OCI-LY3 (cell line): Measurements from ENCODE around the gene EDDM3A.
"Not testable (repeated sequence)": the region's sequence is repeated elsewhere in the genome, so short reads cannot be mapped to it uniquely, and the experiment has no call there.

ENCODE experiments used
- H2AFZ ChIP-seq: fragments of 200-600, 300-600 bp; shearing (Covaris generic); 2 replicates; pipeline ENCODE4 v1.6.0; 2014; ENCODE audit warnings: antibody characterized with exemption, low read depth, low read length
- H3K27ac ChIP-seq: fragments of 200-600, 300-600 bp; sonication (generic); 2 replicates; pipeline ENCODE4 v1.5.1; 2014; ENCODE audit warnings: mild to moderate bottlenecking, low read length, moderate library complexity, mixed read lengths
- H3K27me3 ChIP-seq: fragments of 200-600, 300-600 bp; sonication (generic); 2 replicates; pipeline ENCODE4 v1.6.1; 2014; ENCODE audit warnings: low read depth, low read length, mixed read lengths
- H3K36me3 ChIP-seq: fragments of 200-600, 300-600 bp; sonication (generic); replicated peaks from 2 replicates; pipeline ENCODE3; 2014; ENCODE audit warnings: low read depth, low read length, mixed read lengths
- H3K4me1 ChIP-seq: fragments of 300-600, 200-600 bp; sonication (generic); 2 replicates; pipeline ENCODE4 v1.6.1; 2014; ENCODE audit warnings: low read length, mixed read lengths
- H3K4me2 ChIP-seq: fragments of 200-600, 300-600 bp; sonication (generic); 2 replicates; pipeline ENCODE4 v1.6.1; 2014; ENCODE audit warnings: low read length, mixed read lengths
- H3K4me3 ChIP-seq: fragments of 300-600, 200-600 bp; sonication (generic); 2 replicates; pipeline ENCODE4 v1.5.1; 2014; ENCODE audit warnings: antibody characterized with exemption, mild to moderate bottlenecking, low read length, moderate library complexity
- H3K79me2 ChIP-seq: fragments of 300-600, 200-600 bp; shearing (Covaris generic); 2 replicates; pipeline ENCODE4 v1.6.1; 2014; ENCODE audit warnings: mild to moderate bottlenecking, low read length, mixed read lengths
- H3K9ac ChIP-seq: fragments of 300-600, 200-600 bp; shearing (Covaris generic); 2 replicates; pipeline ENCODE4 v1.6.0; 2014; ENCODE audit warnings: mild to moderate bottlenecking, low read length, moderate library complexity
- H3K9me3 ChIP-seq: fragments of 200-600, 300-600 bp; shearing (Covaris generic); 2 replicates; pipeline ENCODE4 v1.6.1; 2014; ENCODE audit warnings: low read length, mixed read lengths; ENCODE audit not compliant: insufficient read depth
- H4K20me1 ChIP-seq: fragments of 200-600, 300-600 bp; sonication (generic); 2 replicates; pipeline ENCODE4 v1.6.1; 2016; ENCODE audit warnings: low read length, mixed read lengths; ENCODE audit not compliant: insufficient read depth
- EZH2phosphoT487 ChIP-seq: fragments of 200-600 bp; shearing (Covaris generic); IDR thresholded peaks from 2 replicates; pipeline ENCODE4 v1.6.1; 2018; ENCODE audit warnings: antibody characterized with exemption, mixed run types, low read depth
- TF ChIP-seq, protein P1 (sequence below): fragments of 200-600, 300-600 bp; sonication (generic); IDR thresholded peaks from 2 replicates; pipeline ENCODE4 v1.5.1; 2014; ENCODE audit warnings: antibody characterized with exemption, low read length, low read depth

EDDM3A gene

DNA sequence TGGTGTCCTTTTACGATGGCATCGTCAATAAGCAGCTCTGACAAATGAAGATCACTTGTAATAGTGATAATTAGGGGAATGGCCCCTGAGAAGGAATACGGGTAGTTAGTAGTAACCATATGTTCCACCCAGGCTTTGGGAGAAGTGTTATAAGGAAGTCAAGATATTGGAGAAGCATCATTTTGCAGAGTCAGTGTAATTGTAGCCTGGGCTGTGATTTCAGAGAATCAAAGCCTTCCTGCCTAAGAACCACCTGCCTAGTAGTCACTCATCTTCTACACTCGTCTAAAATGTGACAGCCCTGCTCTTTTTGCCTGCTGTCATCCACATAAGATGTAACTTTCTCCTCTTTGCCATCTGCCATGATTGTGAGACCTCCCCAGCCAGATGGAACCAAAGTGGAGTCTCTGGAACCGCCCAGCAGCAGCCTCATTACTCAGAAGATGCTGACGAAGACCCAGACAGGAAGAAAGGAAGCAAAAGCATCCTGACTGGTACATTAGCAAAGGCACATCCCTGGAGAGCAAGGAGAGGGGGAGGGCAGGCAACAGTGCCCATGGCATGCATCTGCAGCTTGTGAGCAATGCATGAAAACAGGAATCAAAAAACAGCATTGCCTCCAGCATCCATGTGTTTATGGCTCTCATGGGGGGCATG lies 12.6 kb upstream of the EDDM3A start:
- Histone ChIP-seq H3K79me2 (no peaks in the 10 kb centered on the region), H3K4me3 (no peak overlapping the region), H3K9ac (no peak overlapping the region), H3K4me2 (no peak overlapping the region), H3K27ac (no peak overlapping the region), H3K4me1 (peaks cover 17% of the 10 kb centered on the region), H3K36me3 (no peaks in the 10 kb centered on the region), H2AFZ (no peak overlapping the region), H3K9me3 (no peaks in the 10 kb centered on the region), H3K27me3 (no peaks in the 10 kb centered on the region), H4K20me1 (no peaks in the 10 kb centered on the region)
- TF ChIP-seq, protein P1, sequence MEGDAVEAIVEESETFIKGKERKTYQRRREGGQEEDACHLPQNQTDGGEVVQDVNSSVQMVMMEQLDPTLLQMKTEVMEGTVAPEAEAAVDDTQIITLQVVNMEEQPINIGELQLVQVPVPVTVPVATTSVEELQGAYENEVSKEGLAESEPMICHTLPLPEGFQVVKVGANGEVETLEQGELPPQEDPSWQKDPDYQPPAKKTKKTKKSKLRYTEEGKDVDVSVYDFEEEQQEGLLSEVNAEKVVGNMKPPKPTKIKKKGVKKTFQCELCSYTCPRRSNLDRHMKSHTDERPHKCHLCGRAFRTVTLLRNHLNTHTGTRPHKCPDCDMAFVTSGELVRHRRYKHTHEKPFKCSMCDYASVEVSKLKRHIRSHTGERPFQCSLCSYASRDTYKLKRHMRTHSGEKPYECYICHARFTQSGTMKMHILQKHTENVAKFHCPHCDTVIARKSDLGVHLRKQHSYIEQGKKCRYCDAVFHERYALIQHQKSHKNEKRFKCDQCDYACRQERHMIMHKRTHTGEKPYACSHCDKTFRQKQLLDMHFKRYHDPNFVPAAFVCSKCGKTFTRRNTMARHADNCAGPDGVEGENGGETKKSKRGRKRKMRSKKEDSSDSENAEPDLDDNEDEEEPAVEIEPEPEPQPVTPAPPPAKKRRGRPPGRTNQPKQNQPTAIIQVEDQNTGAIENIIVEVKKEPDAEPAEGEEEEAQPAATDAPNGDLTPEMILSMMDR: no peak

DNA sequence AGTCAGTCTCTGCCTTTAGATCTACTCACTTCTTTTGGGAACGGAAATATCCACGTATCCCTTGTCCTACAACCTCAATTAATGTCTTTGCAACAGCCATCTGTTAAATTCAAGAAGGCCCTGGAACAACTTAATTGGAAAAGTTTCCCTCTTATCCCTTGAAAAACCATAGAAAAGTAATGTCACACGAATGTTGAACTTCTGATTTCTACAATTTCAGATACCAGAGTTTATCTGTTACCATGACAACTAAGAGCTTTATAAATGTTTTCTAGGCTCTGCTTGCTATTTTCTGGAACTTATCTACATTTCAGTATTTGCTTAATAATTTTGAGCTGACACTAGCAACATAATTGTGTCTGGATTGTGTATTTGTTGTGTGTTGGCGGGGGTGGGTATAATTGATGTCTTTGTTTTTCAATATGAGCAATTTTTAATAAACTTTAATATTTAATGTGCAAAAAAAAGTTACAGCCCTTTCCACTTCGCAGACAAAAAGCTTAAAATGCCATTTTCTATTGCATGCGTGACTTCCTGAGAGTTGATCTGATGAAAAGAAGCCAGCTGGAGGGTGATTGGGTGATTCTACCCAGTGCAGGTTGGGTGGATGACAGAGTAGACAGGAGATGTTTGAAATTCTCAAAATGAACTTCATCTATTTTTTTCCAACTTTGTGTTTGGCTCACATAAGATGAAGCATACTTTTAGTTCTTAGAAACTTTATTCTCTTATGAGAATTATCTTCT lies 11.8 kb upstream of the EDDM3A start:
- no peak overlapping the region for H2AFZ ChIP-seq
- TF ChIP-seq, protein P1: no peak
- no peak for TF ChIP-seq EZH2phosphoT487
- no peak overlapping the region for H3K27ac ChIP-seq

DNA sequence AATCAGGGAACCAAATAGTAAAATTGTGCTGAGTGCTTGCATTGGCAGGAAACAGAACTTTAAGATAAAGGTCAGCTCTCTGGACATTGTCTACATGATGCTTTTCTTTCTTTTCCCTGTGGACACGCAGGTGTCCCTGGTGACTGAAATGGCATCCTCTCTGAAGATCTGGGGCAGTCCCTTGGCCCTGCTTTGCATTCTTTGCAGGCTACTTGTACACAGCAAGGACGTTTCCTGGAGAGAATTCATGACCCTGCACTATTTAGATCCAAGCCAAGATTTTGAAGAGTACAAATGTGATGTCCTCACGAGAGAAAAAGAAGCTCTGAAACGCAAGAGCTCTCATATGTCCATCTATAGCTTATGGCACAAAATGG lies 11.3 kb upstream of the EDDM3A start:
- H3K27me3 ChIP-seq: no peaks in the 10 kb centered on the region
- TF ChIP-seq EZH2phosphoT487: no peak
- TF ChIP-seq, protein P1: no peak

More for the DNA sequence above, 11.8 kb upstream of the EDDM3A start:
- Histone ChIP-seq H3K27me3 (no peaks in the 10 kb centered on the region), H3K79me2 (no peaks in the 10 kb centered on the region), H3K9ac (no peak overlapping the region), H3K36me3 (no peaks in the 10 kb centered on the region), H3K4me3 (peak overlapping the region; percentile 10; the same call in 1 of the 2 replicates), H3K9me3 (no peaks in the 10 kb centered on the region), H4K20me1 (no peaks in the 10 kb centered on the region), H3K4me1 (peaks cover 17% of the 10 kb centered on the region), H3K4me2 (peak overlapping the region; percentile 64)

DNA sequence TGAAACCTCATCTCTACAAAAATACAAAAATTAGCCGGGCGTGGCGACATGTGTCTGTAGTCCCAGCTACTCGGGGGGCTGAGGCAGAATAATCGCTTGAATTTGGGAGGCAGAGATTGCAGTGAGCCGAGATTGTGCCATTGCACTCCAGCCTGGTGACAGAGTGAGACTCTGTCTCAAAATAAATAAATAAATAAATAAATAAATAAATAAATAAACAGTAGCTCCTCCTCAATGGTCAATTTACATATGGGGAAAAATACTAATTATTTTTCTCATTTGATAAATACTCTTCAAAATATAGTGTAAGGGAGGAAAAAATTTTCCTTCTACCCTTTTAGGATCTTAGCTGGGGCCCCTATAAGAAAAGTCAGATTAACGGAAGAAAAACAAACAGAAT lies 7.4 kb upstream of the EDDM3A start:
- not testable (repeated sequence) for H3K27ac ChIP-seq, H3K27me3 ChIP-seq, H2AFZ ChIP-seq, H3K36me3 ChIP-seq, H3K4me3 ChIP-seq, H3K9ac ChIP-seq, H3K4me2 ChIP-seq, H4K20me1 ChIP-seq, H3K79me2 ChIP-seq, H3K9me3 ChIP-seq
- peaks cover 14% of the 10 kb centered on the region for H3K4me1 ChIP-seq

More for the DNA sequence above, 11.3 kb upstream of the EDDM3A start:
- H3K36me3 ChIP-seq: no peaks in the 10 kb centered on the region
- no peaks in the 10 kb centered on the region for H3K79me2 ChIP-seq
- no peaks in the 10 kb centered on the region for H3K9me3 ChIP-seq
- H3K4me3 ChIP-seq: peak overlapping the region; percentile 10; the same call in 1 of the 2 replicates
- H4K20me1 ChIP-seq: no peaks in the 10 kb centered on the region
- peaks cover 17% of the 10 kb centered on the region for H3K4me1 ChIP-seq
- no peak overlapping the region for H3K9ac ChIP-seq
- H2AFZ ChIP-seq: no peak overlapping the region
- no peak overlapping the region for H3K27ac ChIP-seq
- H3K4me2 ChIP-seq: peak overlapping the region; percentile 64
